BE2C (cell line): ENCODE results near the gene STX17.

ENCODE experiments used
- DNase-seq: peaks from one replicate; pipeline ENCODE4 v3.0.0-alpha.2; 2020
- H3K27me3 ChIP-seq: fragments of 250-450 bp; sonication (Bioruptor Pico); 2 replicates; pipeline ENCODE4 v1.5.1; 2020; ENCODE audit warnings: mild to moderate bottlenecking
- H3K36me3 ChIP-seq: fragments of 250-450 bp; sonication (Bioruptor Pico); 2 replicates; pipeline ENCODE4 v1.5.1; 2020; ENCODE audit warnings: mild to moderate bottlenecking
- H3K4me1 ChIP-seq: fragments of 250-450 bp; sonication (Bioruptor Pico); 2 replicates; pipeline ENCODE4 v1.5.1; 2020
- H3K4me3 ChIP-seq: 2 replicates; pipeline ENCODE4 v1.5.1; 2011; ENCODE audit warnings: low read depth, low read length
- H3K9me3 ChIP-seq: fragments of 250-450 bp; sonication (Bioruptor Pico); 2 replicates; pipeline ENCODE4 v1.5.1; 2020
- CTCF ChIP-seq: IDR thresholded peaks from 2 replicates; pipeline ENCODE4 v1.5.1; 2012; ENCODE audit warnings: mild to moderate bottlenecking, low read depth, low read length

The STX17 gene

DNA sequence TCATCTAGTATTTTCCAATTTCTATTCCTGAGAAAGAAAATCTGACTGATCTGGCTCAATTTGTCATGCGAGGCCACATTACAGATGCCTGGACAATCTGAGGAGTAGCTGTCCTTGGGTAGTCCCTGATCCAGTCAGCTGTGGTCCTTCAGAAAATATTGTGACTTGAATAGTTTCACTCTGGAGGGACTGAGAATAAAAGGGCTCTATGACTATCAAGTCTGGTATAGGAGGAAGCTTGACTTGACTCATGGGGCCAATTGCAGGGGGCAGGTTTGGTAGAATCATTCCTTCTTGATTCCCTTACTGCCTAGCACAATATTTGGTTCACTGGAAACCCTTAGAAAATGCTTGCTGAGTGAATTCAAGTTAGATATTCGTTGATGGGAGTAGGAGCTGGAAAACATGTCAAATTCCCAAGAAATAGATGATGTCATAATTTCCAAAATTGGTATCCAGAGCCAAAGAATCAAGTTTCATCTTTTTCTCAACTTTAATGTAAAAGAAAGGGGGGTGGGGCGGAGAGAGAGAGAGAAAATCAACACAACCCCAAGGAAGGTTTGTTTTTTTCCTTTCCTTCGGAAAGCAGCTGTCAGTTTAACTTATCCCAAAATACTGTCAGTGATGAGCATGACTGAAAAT, 32.4 kb upstream of the STX17 start:
- H3K36me3 ChIP-seq = no peaks in the 10 kb centered on the region
- no peak for DNase-seq
- H3K27me3 ChIP-seq = no peaks in the 10 kb centered on the region
- no peak for TF ChIP-seq CTCF
- no peaks in the 10 kb centered on the region for H3K9me3 ChIP-seq
- no peaks in the 10 kb centered on the region for H3K4me1 ChIP-seq
- no peak overlapping the region for H3K4me3 ChIP-seq

DNA sequence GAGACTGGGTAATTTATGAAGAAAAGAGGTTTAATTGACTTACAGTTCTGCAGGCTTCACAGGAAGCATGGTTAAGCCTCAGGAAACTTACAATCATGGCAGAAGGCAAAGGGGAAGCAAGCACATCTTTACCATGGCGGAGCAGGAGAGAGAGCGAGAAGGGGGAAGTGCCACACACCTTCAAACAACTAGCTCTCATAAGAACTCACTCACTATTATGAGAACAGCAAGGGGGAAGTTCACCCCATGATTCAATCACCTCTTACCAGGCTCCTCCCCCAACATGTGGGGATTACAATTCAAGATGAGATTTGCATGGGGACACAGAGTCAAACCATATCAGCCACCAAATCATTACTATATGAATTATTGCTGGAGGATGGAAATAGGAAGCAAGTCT, 30.3 kb upstream of the STX17 start:
- Histone ChIP-seq H3K4me1 (no peaks in the 10 kb centered on the region), H3K27me3 (no peaks in the 10 kb centered on the region)
- no peak for TF ChIP-seq CTCF

GRCh38 chr9:99878651-99879050, 27.8 kb upstream of the STX17 start:
- Histone ChIP-seq H3K27me3 (no peaks in the 10 kb centered on the region), H3K9me3 (no peaks in the 10 kb centered on the region), H3K36me3 (no peaks in the 10 kb centered on the region), H3K4me1 (no peaks in the 10 kb centered on the region), H3K4me3 (no peak overlapping the region)
- no peak for TF ChIP-seq CTCF
- no peak for DNase-seq

More for the DNA sequence above, 30.3 kb upstream of the STX17 start:
- H3K9me3 ChIP-seq = no peaks in the 10 kb centered on the region
- no peak overlapping the region for H3K4me3 ChIP-seq
- no peak for DNase-seq
- H3K36me3 ChIP-seq = no peaks in the 10 kb centered on the region

GRCh38 chr9:99881769-99882168, 24.7 kb upstream of the STX17 start:
- no peak for TF ChIP-seq CTCF
- no peak for DNase-seq
- Histone ChIP-seq H3K4me1 (no peaks in the 10 kb centered on the region), H3K4me3 (no peak overlapping the region), H3K9me3 (no peaks in the 10 kb centered on the region), H3K27me3 (no peaks in the 10 kb centered on the region), H3K36me3 (no peaks in the 10 kb centered on the region)

GRCh38 chr9:99885747-99886146, 20.7 kb upstream of the STX17 start:
- H3K36me3 ChIP-seq = no peaks in the 10 kb centered on the region
- no peaks in the 10 kb centered on the region for H3K4me1 ChIP-seq
- no peak overlapping the region for H3K4me3 ChIP-seq
- no peak for TF ChIP-seq CTCF
- H3K27me3 ChIP-seq = no peaks in the 10 kb centered on the region
- H3K9me3 ChIP-seq = no peaks in the 10 kb centered on the region
- no peak for DNase-seq

- Histone ChIP-seq H3K9me3 (no peaks in the 10 kb centered on the region), H3K4me1 (no peaks in the 10 kb centered on the region), H3K4me3 (no peak overlapping the region), H3K27me3 (no peaks in the 10 kb centered on the region; the same call in 1 of the 2 replicates), H3K36me3 (no peaks in the 10 kb centered on the region)
- DNase-seq = no peak
- peak; percentile 7; the same call in 1 of the 2 replicates for TF ChIP-seq CTCF
Measured at GRCh38 chr9:99889120-99889519, 17.3 kb upstream of the STX17 start.
